ENCODE data around the gene MCTP1. TPM values are rescaled to one million over a fixed set of nuclear protein-coding genes. Genes with fewer than 3 reads are reported as not detected.

The MCTP1 gene
- total and polyA plus RNA-seq, 10 of the 15 experiments (the other 5 are each of a cell fraction or from before 2014, with no cell fraction given), result 12.6 to 45.9 (median 18.8) TPM

DNA sequence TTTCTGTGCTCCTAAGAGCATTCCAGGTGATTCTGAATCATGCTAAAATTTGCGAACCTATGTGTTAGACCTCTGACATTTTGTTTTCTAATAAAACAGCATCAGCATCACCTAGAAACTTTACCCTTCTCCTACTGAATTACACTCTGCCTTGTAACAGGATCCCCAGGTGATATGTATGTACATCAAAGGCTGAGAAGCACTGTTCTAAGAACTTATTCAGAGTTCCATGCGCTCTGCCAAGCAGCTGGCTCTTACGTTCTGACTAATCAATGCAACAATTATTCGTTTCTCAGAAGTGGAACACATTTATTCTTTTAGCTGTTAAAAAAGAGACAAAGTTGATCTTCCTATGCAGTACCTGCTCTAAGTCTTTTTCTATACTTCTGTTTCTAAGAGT, 437.9 kb downstream of the MCTP1 start:
- no peak overlapping the region for H3K9ac ChIP-seq (ENCODE audit: control insufficient read depth, insufficient read depth, low read length)
- in situ Hi-C loops (cut with MboI), result no loop called here
- no peak overlapping the region for H3K4me3 ChIP-seq
- no peaks in the 10 kb centered on the region for H3K4me1 ChIP-seq (ENCODE audit: control insufficient read depth, insufficient read depth, low read length)
- POLR2A ChIA-PET, result no interaction called here
- CTCF ChIA-PET, result interaction anchor here (1.0 to 1.8 kb wide), 2 partner anchors 109 to 322 kb away, joined by 3 to 7 read pairs; no protein-coding TSS in a partner anchor
- ATAC-seq, result no peak
- no peaks in the 10 kb centered on the region for H3K36me3 ChIP-seq (ENCODE audit: control insufficient read depth in 2 of 2, insufficient read depth in 2 of 2, low read length in 1 of 2)
- H3K9me3 ChIP-seq (replicated peaks; ENCODE audit: control insufficient read depth, insufficient read depth, low read length), result no peaks in the 10 kb centered on the region
- TF ChIP-seq IKZF2 (IDR thresholded peaks at IDR 0.05) (no peak), SMAD5 (IDR thresholded peaks at IDR 0.05; ENCODE audit: low read depth) (no peak), TCF12 (IDR thresholded peaks at IDR 0.05; ENCODE audit: low read depth, low read length) (no peak), SREBF1 (IDR thresholded peaks at IDR 0.05; ENCODE audit: low read length) (no peak), IKZF1 (conservative IDR thresholded peaks at IDR 0.05) (no peak), HDAC6 (IDR thresholded peaks at IDR 0.05; ENCODE audit: unreplicated experiment) (no peak), FOXM1 (IDR thresholded peaks at IDR 0.05; ENCODE audit: low read depth, low read length) (no peak), CREM (IDR thresholded peaks at IDR 0.05; ENCODE audit: low read depth) (no peak), MYB (IDR thresholded peaks at IDR 0.05; ENCODE audit: borderline replicate concordance, low read depth, low read length) (no peak), NFIC (IDR thresholded peaks at IDR 0.05; ENCODE audit: low read depth, low read length) (no peak), MXI1 (IDR thresholded peaks at IDR 0.05; ENCODE audit: low read depth, low read length) (no peak), MTA2 (IDR thresholded peaks at IDR 0.05; ENCODE audit: low read depth) (no peak), EED (IDR thresholded peaks at IDR 0.05; ENCODE audit: low read depth) (no peak)
- TF ChIP-seq, protein P1, sequence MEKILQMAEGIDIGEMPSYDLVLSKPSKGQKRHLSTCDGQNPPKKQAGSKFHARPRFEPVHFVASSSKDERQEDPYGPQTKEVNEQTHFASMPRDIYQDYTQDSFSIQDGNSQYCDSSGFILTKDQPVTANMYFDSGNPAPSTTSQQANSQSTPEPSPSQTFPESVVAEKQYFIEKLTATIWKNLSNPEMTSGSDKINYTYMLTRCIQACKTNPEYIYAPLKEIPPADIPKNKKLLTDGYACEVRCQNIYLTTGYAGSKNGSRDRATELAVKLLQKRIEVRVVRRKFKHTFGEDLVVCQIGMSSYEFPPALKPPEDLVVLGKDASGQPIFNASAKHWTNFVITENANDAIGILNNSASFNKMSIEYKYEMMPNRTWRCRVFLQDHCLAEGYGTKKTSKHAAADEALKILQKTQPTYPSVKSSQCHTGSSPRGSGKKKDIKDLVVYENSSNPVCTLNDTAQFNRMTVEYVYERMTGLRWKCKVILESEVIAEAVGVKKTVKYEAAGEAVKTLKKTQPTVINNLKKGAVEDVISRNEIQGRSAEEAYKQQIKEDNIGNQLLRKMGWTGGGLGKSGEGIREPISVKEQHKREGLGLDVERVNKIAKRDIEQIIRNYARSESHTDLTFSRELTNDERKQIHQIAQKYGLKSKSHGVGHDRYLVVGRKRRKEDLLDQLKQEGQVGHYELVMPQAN (conservative IDR thresholded peaks at IDR 0.05), result no peak
- TF ChIP-seq, protein P2, sequence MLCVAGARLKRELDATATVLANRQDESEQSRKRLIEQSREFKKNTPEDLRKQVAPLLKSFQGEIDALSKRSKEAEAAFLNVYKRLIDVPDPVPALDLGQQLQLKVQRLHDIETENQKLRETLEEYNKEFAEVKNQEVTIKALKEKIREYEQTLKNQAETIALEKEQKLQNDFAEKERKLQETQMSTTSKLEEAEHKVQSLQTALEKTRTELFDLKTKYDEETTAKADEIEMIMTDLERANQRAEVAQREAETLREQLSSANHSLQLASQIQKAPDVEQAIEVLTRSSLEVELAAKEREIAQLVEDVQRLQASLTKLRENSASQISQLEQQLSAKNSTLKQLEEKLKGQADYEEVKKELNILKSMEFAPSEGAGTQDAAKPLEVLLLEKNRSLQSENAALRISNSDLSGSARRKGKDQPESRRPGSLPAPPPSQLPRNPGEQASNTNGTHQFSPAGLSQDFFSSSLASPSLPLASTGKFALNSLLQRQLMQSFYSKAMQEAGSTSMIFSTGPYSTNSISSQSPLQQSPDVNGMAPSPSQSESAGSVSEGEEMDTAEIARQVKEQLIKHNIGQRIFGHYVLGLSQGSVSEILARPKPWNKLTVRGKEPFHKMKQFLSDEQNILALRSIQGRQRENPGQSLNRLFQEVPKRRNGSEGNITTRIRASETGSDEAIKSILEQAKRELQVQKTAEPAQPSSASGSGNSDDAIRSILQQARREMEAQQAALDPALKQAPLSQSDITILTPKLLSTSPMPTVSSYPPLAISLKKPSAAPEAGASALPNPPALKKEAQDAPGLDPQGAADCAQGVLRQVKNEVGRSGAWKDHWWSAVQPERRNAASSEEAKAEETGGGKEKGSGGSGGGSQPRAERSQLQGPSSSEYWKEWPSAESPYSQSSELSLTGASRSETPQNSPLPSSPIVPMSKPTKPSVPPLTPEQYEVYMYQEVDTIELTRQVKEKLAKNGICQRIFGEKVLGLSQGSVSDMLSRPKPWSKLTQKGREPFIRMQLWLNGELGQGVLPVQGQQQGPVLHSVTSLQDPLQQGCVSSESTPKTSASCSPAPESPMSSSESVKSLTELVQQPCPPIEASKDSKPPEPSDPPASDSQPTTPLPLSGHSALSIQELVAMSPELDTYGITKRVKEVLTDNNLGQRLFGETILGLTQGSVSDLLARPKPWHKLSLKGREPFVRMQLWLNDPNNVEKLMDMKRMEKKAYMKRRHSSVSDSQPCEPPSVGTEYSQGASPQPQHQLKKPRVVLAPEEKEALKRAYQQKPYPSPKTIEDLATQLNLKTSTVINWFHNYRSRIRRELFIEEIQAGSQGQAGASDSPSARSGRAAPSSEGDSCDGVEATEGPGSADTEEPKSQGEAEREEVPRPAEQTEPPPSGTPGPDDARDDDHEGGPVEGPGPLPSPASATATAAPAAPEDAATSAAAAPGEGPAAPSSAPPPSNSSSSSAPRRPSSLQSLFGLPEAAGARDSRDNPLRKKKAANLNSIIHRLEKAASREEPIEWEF (IDR thresholded peaks at IDR 0.05; ENCODE audit: insufficient replicate concordance, low read depth, low read length), result no peak
- no peak for DNase-seq (ENCODE audit: low read depth, low spot score)
- no peak overlapping the region for H3K27ac ChIP-seq (ENCODE audit: control insufficient read depth, insufficient read depth)
- 55% methylated on average over 4 of the region's 4 CpGs for WGBS (ENCODE audit: insufficient coverage, insufficient replicate concordance, low lambda C conversion rate, missing lambda C conversion rate)
- H3K4me2 ChIP-seq (ENCODE audit: control insufficient read depth, insufficient read depth), result no peak overlapping the region
- H3K27me3 ChIP-seq (replicated peaks in 1 of 2; ENCODE audit: control insufficient read depth in 2 of 2, insufficient read depth in 2 of 2, low read length in 1 of 2), result no peaks in the 10 kb centered on the region
- SMC1A ChIA-PET (ENCODE audit: uncharacterized antibody, unreplicated experiment), result interaction anchor here (1.1 to 4.5 kb wide), 6 partner anchors 14 to 323 kb away, joined by 3 to 24 read pairs (median 6); no protein-coding TSS in a partner anchor
- no peak for FAIRE-seq
- RAD21 ChIA-PET (ENCODE audit: unreplicated experiment), result interaction anchor here (1.7 kb wide), 1 partner anchor 54 kb away, joined by 6 read pairs; no protein-coding TSS in a partner anchor
- intact Hi-C loops (cut with micrococcal nuclease; ENCODE audit: unreplicated experiment), result no loop called here
- no peak overlapping the region for H2AFZ ChIP-seq (ENCODE audit: control insufficient read depth, low read depth, low read length)
- no peaks in the 10 kb centered on the region for H4K20me1 ChIP-seq (ENCODE audit: control insufficient read depth, insufficient read depth)
- BruUV-seq (replicated peaks), result no TSS peak
- no peaks in the 10 kb centered on the region for H3K79me2 ChIP-seq (ENCODE audit: control insufficient read depth, insufficient read depth, low read length)

Measured in GM12878 (cell line).